Measurements from ENCODE around the gene EDC3.
A peak's percentile ranks its signal among the peaks of the same experiment; 100 is the strongest.

EDC3 gene

GRCh38 chr15:74632601-74633000, 63.2 kb downstream of the EDC3 start:
- Histone ChIP-seq H3K27ac (no peak overlapping the region), H3K79me2 (ENCODE audit: insufficient read depth, low read depth) (no peaks in the 10 kb centered on the region), H3K4me3 (IDR thresholded peaks at IDR 0.05; ENCODE audit: insufficient read depth, low read depth, low read length) (no peak overlapping the region), H3K27me3 (ENCODE audit: insufficient read depth, low read depth) (no peaks in the 10 kb centered on the region), H3K36me3 (ENCODE audit: insufficient read depth) (peaks cover 1% of the 10 kb centered on the region; the same call in 1 of the 2 replicates), H3K4me2 (no peak overlapping the region), H2AFZ (ENCODE audit: low read depth) (no peak overlapping the region), H4K20me1 (ENCODE audit: insufficient read depth) (no peaks in the 10 kb centered on the region), H3K4me1 (ENCODE audit: low read depth, poor library complexity, severe bottlenecking) (peaks cover 4% of the 10 kb centered on the region), H3K9ac (no peak overlapping the region)
- no peak for TF ChIP-seq CTCF (conservative IDR thresholded peaks at IDR 0.05; ENCODE audit: low read depth, low read length)

GRCh38 chr15:74631935-74632560, 63.8 kb downstream of the EDC3 start:
- Histone ChIP-seq H3K27me3 (ENCODE audit: insufficient read depth, low read depth) (no peaks in the 10 kb centered on the region), H3K4me3 (IDR thresholded peaks at IDR 0.05; ENCODE audit: insufficient read depth, low read depth, low read length) (no peak overlapping the region), H2AFZ (ENCODE audit: low read depth) (no peak overlapping the region), H3K79me2 (ENCODE audit: insufficient read depth, low read depth) (no peaks in the 10 kb centered on the region), H3K27ac (no peak overlapping the region), H3K9ac (no peak overlapping the region), H3K4me2 (no peak overlapping the region), H4K20me1 (ENCODE audit: insufficient read depth) (no peaks in the 10 kb centered on the region), H3K36me3 (ENCODE audit: insufficient read depth) (peaks cover 3% of the 10 kb centered on the region; the same call in 1 of the 2 replicates), H3K4me1 (ENCODE audit: low read depth, poor library complexity, severe bottlenecking) (peaks cover 10% of the 10 kb centered on the region)
- TF ChIP-seq CTCF (conservative IDR thresholded peaks at IDR 0.05; ENCODE audit: low read depth, low read length), result peak; percentile 87

GRCh38 chr15:74631408-74631807, 64.4 kb downstream of the EDC3 start:
- H4K20me1 ChIP-seq (ENCODE audit: insufficient read depth), result no peaks in the 10 kb centered on the region
- no peak for TF ChIP-seq CTCF (conservative IDR thresholded peaks at IDR 0.05; ENCODE audit: low read depth, low read length)
- no peak overlapping the region; the same call in 1 of the 2 replicates for H3K27ac ChIP-seq
- H3K4me1 ChIP-seq (ENCODE audit: low read depth, poor library complexity, severe bottlenecking), result peaks cover 16% of the 10 kb centered on the region
- no peaks in the 10 kb centered on the region for H3K27me3 ChIP-seq (ENCODE audit: insufficient read depth, low read depth)
- H3K79me2 ChIP-seq (ENCODE audit: insufficient read depth, low read depth), result no peaks in the 10 kb centered on the region
- H3K36me3 ChIP-seq (ENCODE audit: insufficient read depth), result peaks cover 3% of the 10 kb centered on the region; the same call in 1 of the 2 replicates
- no peak overlapping the region for H3K4me2 ChIP-seq
- no peak overlapping the region for H3K4me3 ChIP-seq (IDR thresholded peaks at IDR 0.05; ENCODE audit: insufficient read depth, low read depth, low read length)
- no peak overlapping the region for H2AFZ ChIP-seq (ENCODE audit: low read depth)
- H3K9ac ChIP-seq, result no peak overlapping the region

GRCh38 chr15:74631087-74631385, 64.8 kb downstream of the EDC3 start:
- Histone ChIP-seq H4K20me1 (ENCODE audit: insufficient read depth) (no peaks in the 10 kb centered on the region), H3K4me1 (ENCODE audit: low read depth, poor library complexity, severe bottlenecking) (peaks cover 20% of the 10 kb centered on the region)

More at GRCh38 chr15:74631087-74631385, 64.8 kb downstream of the EDC3 start:
- Histone ChIP-seq H3K27me3 (ENCODE audit: insufficient read depth, low read depth) (no peaks in the 10 kb centered on the region), H3K4me2 (no peak overlapping the region), H3K27ac (no peak overlapping the region; the same call in 1 of the 2 replicates), H2AFZ (ENCODE audit: low read depth) (no peak overlapping the region), H3K36me3 (ENCODE audit: insufficient read depth) (peaks cover 3% of the 10 kb centered on the region; the same call in 1 of the 2 replicates), H3K9ac (no peak overlapping the region), H3K79me2 (ENCODE audit: insufficient read depth, low read depth) (no peaks in the 10 kb centered on the region), H3K4me3 (IDR thresholded peaks at IDR 0.05; ENCODE audit: insufficient read depth, low read depth, low read length) (no peak overlapping the region)
- no peak for TF ChIP-seq CTCF (conservative IDR thresholded peaks at IDR 0.05; ENCODE audit: low read depth, low read length)

All from KMS-11 (cell line).